ENCODE results near the gene KCTD7. TPM values are rescaled to one million over a fixed set of nuclear protein-coding genes. Genes with fewer than 3 reads are reported as not detected.
"Not testable (repeated sequence)": the region's sequence is repeated elsewhere in the genome, so short reads cannot be mapped to it uniquely, and the experiment has no call there.

The KCTD7 gene
- polyA plus RNA-seq, 4 donors, result 2.5 to 18.4 (median 3.8) TPM

- H3K4me1 ChIP-seq (ENCODE audit: control insufficient read depth in 3 of 3, insufficient read depth in 2 of 3, low read depth in 1 of 3, low read length in 2 of 3), result peaks cover 0 to 12% (median 2%) of the 10 kb centered on the region in 3 donors
- H3K27me3 ChIP-seq (ENCODE audit: control insufficient read depth in 3 of 3, insufficient read depth in 3 of 3, low read length in 3 of 3), result no peaks in the 10 kb centered on the region
- no peaks in the 10 kb centered on the region for H3K9me3 ChIP-seq (ENCODE audit: control insufficient read depth in 2 of 2, insufficient read depth in 1 of 2, low read depth in 1 of 2, low read length in 1 of 2)
- WGBS, 3 donors, result 90 to 93% (median 92%) methylated on average over 9 of the region's 9 CpGs
- H3K4me3 ChIP-seq (ENCODE audit: low read depth in 1 of 3, low read length in 3 of 3), result no peak overlapping the region
- FAIRE-seq, result no peak
- H3K27ac ChIP-seq (ENCODE audit: low read depth in 1 of 3, low read length in 2 of 3), result no peak overlapping the region
- H3K36me3 ChIP-seq (ENCODE audit: control insufficient read depth in 3 of 3, insufficient read depth in 2 of 3, low read depth in 1 of 3, low read length in 3 of 3), result peaks cover 0 to 8% (median 0%) of the 10 kb centered on the region in 3 donors
- no peak for DNase-seq
Observed at GRCh38 chr7:66683770-66684123, 55.1 kb downstream of the KCTD7 start.

GRCh38 chr7:66685663-66686062 lies 57.0 kb downstream of the KCTD7 start:
- not testable (repeated sequence) for H3K36me3 ChIP-seq (ENCODE audit: control insufficient read depth in 3 of 3, insufficient read depth in 2 of 3, low read depth in 1 of 3, low read length in 3 of 3); H3K27me3 ChIP-seq (ENCODE audit: control insufficient read depth in 3 of 3, insufficient read depth in 3 of 3, low read length in 3 of 3); H3K9me3 ChIP-seq (ENCODE audit: control insufficient read depth in 2 of 2, insufficient read depth in 1 of 2, low read depth in 1 of 2, low read length in 1 of 2); DNase-seq; H3K27ac ChIP-seq (ENCODE audit: low read depth in 1 of 3, low read length in 2 of 3); FAIRE-seq; H3K4me3 ChIP-seq (ENCODE audit: low read depth in 1 of 3, low read length in 3 of 3)
- 76 to 83% (median 80%) methylated on average over 4 of the region's 4 CpGs for WGBS, 3 donors
- H3K4me1 ChIP-seq (ENCODE audit: control insufficient read depth in 3 of 3, insufficient read depth in 2 of 3, low read depth in 1 of 3, low read length in 2 of 3), result peaks cover 0 to 11% (median 2%) of the 10 kb centered on the region in 3 donors

GRCh38 chr7:66687186-66687585 lies 58.5 kb downstream of the KCTD7 start:
- Histone ChIP-seq H3K4me1 (ENCODE audit: control insufficient read depth in 3 of 3, insufficient read depth in 2 of 3, low read depth in 1 of 3, low read length in 2 of 3) (peaks cover 0 to 5% (median 0%) of the 10 kb centered on the region in 3 donors), H3K4me3 (ENCODE audit: low read depth in 1 of 3, low read length in 3 of 3) (no peak overlapping the region), H3K27me3 (ENCODE audit: control insufficient read depth in 3 of 3, insufficient read depth in 3 of 3, low read length in 3 of 3) (no peaks in the 10 kb centered on the region), H3K36me3 (ENCODE audit: control insufficient read depth in 3 of 3, insufficient read depth in 2 of 3, low read depth in 1 of 3, low read length in 3 of 3) (peaks cover 0 to 5% (median 0%) of the 10 kb centered on the region in 3 donors), H3K9me3 (ENCODE audit: control insufficient read depth in 2 of 2, insufficient read depth in 1 of 2, low read depth in 1 of 2, low read length in 1 of 2) (no peaks in the 10 kb centered on the region), H3K27ac (ENCODE audit: low read depth in 1 of 3, low read length in 2 of 3) (no peak overlapping the region)
- WGBS, 3 donors, result 90 to 94% (median 90%) methylated on average over 5 of the region's 5 CpGs
- no peak for FAIRE-seq
- no peak for DNase-seq

DNA sequence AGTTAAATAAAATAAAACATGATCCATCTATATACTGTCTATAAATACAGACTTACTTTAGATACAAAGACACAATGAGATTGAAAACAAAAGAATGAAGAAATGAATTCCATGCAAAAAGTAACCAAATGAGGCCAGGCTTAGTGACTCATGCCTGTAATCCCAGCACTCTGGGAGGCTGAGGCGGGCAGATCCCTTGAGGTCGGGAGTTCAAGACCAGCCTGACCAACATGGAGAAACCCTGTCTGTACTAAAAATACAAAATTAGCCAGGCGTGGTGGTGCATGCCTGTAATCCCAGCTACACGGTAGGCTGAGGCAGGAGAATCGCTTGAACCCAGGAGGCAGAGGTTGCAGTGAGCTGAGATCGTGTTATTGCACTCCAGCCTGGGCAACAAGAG lies 59.0 kb downstream of the KCTD7 start:
- 96 to 98% (median 96%) methylated on average over 6 of the region's 6 CpGs for WGBS, 3 donors
- H3K4me3 ChIP-seq (ENCODE audit: low read depth in 1 of 3, low read length in 3 of 3); H3K27ac ChIP-seq (ENCODE audit: low read depth in 1 of 3, low read length in 2 of 3); DNase-seq; H3K27me3 ChIP-seq (ENCODE audit: control insufficient read depth in 3 of 3, insufficient read depth in 3 of 3, low read length in 3 of 3); H3K4me1 ChIP-seq (ENCODE audit: control insufficient read depth in 3 of 3, insufficient read depth in 2 of 3, low read depth in 1 of 3, low read length in 2 of 3); FAIRE-seq; H3K36me3 ChIP-seq (ENCODE audit: control insufficient read depth in 3 of 3, insufficient read depth in 2 of 3, low read depth in 1 of 3, low read length in 3 of 3); H3K9me3 ChIP-seq (ENCODE audit: control insufficient read depth in 2 of 2, insufficient read depth in 1 of 2, low read depth in 1 of 2, low read length in 1 of 2): not testable (repeated sequence)

DNA sequence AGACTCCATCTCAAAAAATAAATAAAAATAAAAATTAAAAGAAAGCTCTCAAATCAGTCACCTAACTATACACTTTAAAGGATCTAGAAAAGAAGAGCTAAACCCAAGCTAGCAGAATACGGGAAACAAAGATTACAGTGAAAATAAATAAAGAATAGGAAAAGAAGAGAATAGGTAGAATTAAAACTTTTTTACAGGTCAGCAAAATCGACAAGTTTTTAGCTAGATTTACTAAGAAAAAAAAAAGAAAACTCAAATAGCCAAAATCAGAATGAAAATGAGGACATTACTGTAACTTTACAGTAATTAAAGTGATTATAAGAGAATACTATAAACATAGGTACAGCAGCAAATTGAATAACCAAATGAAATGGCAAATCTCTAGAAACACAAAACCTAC lies 60.4 kb downstream of the KCTD7 start:
- no peak overlapping the region for H3K4me3 ChIP-seq (ENCODE audit: low read depth in 1 of 3, low read length in 3 of 3)
- DNase-seq, result no peak
- FAIRE-seq, result no peak
- H3K27ac ChIP-seq (ENCODE audit: low read depth in 1 of 3, low read length in 2 of 3), result no peak overlapping the region
- peaks cover 0 to 23% (median 2%) of the 10 kb centered on the region in 3 donors for H3K36me3 ChIP-seq (ENCODE audit: control insufficient read depth in 3 of 3, insufficient read depth in 2 of 3, low read depth in 1 of 3, low read length in 3 of 3)
- WGBS, 3 donors, result 72 to 94% (median 91%) methylated on average over 2 of the region's 2 CpGs
- H3K27me3 ChIP-seq (ENCODE audit: control insufficient read depth in 3 of 3, insufficient read depth in 3 of 3, low read length in 3 of 3), result no peaks in the 10 kb centered on the region
- no peaks in the 10 kb centered on the region for H3K4me1 ChIP-seq (ENCODE audit: control insufficient read depth in 3 of 3, insufficient read depth in 2 of 3, low read depth in 1 of 3, low read length in 2 of 3)
- H3K9me3 ChIP-seq (ENCODE audit: control insufficient read depth in 2 of 2, insufficient read depth in 1 of 2, low read depth in 1 of 2, low read length in 1 of 2), result no peaks in the 10 kb centered on the region

DNA sequence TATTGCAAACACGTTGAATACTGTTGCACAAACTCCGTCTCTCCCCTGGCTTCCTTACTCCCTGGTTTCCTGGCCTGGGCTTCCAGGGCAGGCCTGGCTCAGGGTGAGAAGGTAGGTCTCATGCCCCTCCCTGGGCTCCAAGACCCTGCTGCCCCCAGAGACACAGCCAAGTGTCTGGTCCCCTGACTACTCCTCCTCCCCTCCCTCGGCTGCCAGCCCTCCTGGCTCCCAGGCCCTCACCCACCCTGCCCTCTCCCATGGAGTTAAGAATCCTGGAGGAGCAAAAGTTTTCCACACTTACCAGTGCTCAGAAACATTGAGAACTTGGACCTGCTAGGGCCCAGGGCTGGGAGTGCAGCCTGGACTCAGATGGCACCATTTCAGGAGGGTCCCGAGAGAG lies 64.7 kb downstream of the KCTD7 start:
- peaks cover 0 to 37% (median 2%) of the 10 kb centered on the region in 3 donors for H3K36me3 ChIP-seq (ENCODE audit: control insufficient read depth in 3 of 3, insufficient read depth in 2 of 3, low read depth in 1 of 3, low read length in 3 of 3)
- H3K9me3 ChIP-seq (ENCODE audit: control insufficient read depth in 2 of 2, insufficient read depth in 1 of 2, low read depth in 1 of 2, low read length in 1 of 2), result no peaks in the 10 kb centered on the region
- H3K4me3 ChIP-seq (ENCODE audit: low read depth in 1 of 3, low read length in 3 of 3), result no peak overlapping the region
- 83 to 85% (median 84%) methylated on average over 4 of the region's 4 CpGs for WGBS, 3 donors
- DNase-seq (no peak), FAIRE-seq (no peak)
- no peaks in the 10 kb centered on the region for H3K27me3 ChIP-seq (ENCODE audit: control insufficient read depth in 3 of 3, insufficient read depth in 3 of 3, low read length in 3 of 3)
- H3K4me1 ChIP-seq (ENCODE audit: control insufficient read depth in 3 of 3, insufficient read depth in 2 of 3, low read depth in 1 of 3, low read length in 2 of 3), result no peaks in the 10 kb centered on the region
- H3K27ac ChIP-seq (ENCODE audit: low read depth in 1 of 3, low read length in 2 of 3), result no peak overlapping the region

Other genes starting within 250 kb of the KCTD7 start
- gene RABGEF1, start 111.9 kb downstream of the KCTD7 start, polyA plus RNA-seq, result 10 to 100 TPM in 3 of 4 donors, 1 to 10 TPM in 1; 9.7 to 22.3 (median 11.8) TPM